HG02642 (cell line): ENCODE measurements around the gene EPS8.

ENCODE experiments used
- ATAC-seq: cut with Tn5 transposase; IDR thresholded peaks from one replicate; pipeline ENCODE4 v1.9.1; 2021; ENCODE audit warnings: mild to moderate bottlenecking; ENCODE audit not compliant: unreplicated experiment, poor library complexity

EPS8 gene

GRCh38 chr12:15801770-15802744 is 12.9 kb upstream of the EPS8 start:
- no peak for ATAC-seq

DNA sequence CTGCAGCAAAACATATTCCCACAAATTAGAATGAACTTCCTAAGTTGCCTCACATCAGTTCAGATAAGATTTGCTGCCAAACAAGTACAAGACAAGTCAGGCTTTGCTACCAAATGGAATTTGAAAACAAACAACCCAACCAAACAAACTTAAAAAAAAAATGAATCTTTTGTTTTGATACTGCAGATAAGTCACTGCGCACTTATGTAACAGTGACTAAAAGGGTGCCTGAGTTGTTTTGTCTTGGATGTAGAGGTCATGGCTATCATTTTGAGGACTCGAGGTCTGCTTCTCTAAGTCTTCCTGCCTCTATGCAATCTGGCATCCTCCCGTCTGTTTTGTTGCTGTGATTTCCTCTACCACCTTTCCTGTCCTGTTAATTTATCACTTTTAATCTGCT is 11.1 kb upstream of the EPS8 start:
- no peak for ATAC-seq

DNA sequence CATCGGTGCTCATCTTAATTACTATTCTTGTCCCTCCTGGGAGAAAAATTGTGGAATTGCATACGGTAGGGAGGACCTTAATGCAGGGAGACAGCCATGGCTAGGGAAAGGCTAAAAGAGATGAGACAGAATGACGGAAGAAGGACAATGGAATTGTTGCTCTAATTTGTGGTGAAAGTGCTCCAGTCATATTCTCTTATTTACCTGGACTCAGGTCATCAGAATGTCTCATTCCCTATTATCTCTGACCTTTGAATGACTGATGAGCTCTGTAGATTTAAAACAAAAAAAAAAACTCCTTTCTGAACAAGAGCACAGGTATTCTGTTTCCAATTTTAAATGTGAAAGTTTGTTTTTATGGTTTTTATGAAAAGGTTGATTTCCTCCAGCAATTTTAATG is 8.6 kb upstream of the EPS8 start:
- ATAC-seq = no peak

DNA sequence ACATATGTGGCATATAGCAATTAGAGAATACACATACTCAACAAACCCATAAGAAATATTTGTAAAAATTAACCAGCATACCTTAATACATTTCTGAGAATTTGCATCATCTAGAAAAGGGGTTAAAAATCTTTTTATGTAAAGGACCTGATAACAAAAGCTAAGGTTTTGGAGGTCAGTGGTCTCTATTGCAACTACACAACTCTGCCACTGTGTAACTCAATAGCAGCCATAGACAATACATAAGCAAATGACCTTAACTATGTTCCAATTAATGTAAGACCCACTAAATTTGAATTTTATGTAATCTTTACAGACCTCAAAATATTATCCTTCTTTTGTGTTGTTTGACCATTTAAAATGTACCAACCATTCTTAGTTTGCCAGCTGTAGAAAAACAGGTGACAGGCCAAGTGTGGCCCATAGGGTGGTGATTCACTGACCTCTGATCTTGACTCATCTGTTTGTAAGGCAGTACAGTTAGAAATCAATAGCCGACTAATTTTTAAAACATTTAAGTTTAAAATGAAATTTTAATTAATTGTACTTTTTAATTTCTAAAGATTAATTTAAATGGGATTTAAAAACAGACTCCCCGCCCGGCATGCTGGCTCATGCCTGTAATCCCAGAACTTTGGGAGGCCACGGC is 7.4 kb upstream of the EPS8 start:
- no peak for ATAC-seq

- no peak for ATAC-seq
These were observed 5.6 kb upstream of the EPS8 start for GRCh38 chr12:15794836-15795235.

- no peak for ATAC-seq
These were observed 5.0 kb upstream of the EPS8 start for GRCh38 chr12:15794196-15794595.

GRCh38 chr12:15788233-15789219 is 662 bp downstream of the EPS8 start:
- peak; percentile 43 for ATAC-seq

- no peak for ATAC-seq
These were observed 1.4 kb downstream of the EPS8 start for GRCh38 chr12:15787778-15788177.

GRCh38 chr12:15786772-15787171 is 2.4 kb downstream of the EPS8 start:
- ATAC-seq = no peak

- no peak for ATAC-seq
These were observed 5.9 kb downstream of the EPS8 start for GRCh38 chr12:15783288-15783687.

DNA sequence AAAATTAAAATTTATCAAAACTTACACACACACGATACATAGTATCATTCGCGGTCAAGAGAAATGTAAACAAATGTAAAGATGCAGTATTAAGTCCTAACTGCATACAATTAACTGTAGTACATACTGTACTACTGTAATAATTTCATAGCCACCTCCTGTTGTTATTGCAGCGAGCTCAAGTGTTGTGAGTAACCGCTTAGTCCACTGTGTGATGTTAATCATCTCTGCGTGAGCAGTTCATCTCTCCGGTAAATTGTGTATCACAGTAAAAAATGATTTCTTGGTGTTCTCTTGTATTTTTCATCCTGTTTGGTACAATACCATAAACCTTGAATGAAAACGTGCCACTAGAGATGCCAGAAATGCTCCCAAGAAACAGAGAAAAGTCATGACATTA is 6.5 kb downstream of the EPS8 start:
- ATAC-seq = no peak

DNA sequence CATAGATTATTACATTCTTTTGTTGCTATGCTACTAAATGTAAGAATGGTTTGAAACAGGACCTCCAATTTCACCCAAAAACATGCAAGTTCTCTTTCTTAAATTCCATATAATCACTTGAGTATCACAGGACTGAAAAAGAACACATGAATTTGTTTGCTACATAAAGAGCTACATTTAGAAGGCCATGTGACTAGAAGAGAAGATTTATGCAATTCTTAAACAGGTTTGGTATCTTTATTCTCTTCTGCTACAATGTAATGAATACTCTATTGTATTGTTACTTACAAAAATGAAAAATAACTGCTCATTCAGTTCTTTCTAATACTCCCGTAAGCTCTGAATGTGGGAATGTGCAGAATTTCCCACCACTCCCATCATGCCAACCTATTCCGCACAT is 9.3 kb downstream of the EPS8 start:
- ATAC-seq = no peak

- no peak for ATAC-seq
These were observed 11.1 kb downstream of the EPS8 start for GRCh38 chr12:15778126-15778525.

- no peak for ATAC-seq
These were observed 11.7 kb downstream of the EPS8 start for GRCh38 chr12:15777355-15778012.

DNA sequence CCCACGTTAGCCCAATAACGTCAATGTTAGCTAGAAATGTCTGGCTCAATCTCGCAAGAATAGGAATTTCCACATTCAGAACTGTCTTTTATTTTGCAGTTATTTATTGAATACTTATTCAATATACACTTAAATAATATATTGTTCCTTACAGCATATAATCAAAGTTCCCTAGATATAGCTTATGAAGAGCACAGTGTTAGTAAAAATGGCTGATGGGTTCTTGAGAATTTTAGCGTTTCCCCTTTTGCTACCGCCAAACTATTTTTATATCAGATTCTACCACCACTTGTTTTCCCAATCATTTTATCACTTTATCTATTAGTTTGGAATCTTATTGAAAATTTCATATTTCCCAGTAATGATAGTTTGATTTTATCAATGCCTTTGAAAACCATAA is 12.7 kb downstream of the EPS8 start:
- ATAC-seq = no peak

- ATAC-seq = no peak
These were observed 14.4 kb downstream of the EPS8 start for GRCh38 chr12:15774819-15775218.

- no peak for ATAC-seq
These were observed 16.7 kb downstream of the EPS8 start for GRCh38 chr12:15772405-15773018.

- ATAC-seq = no peak
These were observed 18.6 kb downstream of the EPS8 start for GRCh38 chr12:15770581-15770980.

GRCh38 chr12:15770021-15770420 is 19.2 kb downstream of the EPS8 start:
- no peak for ATAC-seq

DNA sequence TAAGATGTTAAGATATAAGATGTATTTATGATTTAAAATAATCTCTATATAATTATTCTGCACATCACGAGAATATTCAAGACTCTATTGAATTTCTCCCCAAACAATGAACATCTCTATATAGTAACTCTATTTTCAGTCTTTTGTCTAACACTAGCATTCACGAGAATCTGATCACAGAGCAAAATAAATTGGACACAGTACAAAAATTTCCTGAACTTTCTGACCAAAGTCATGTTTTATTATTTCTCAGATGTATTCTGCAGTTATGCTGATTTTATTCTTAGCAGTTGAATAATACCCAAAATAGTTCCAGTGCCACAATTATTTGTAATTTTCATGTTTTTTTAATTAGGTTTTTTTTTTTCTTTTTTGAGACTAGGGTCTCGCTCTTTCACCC is 19.6 kb downstream of the EPS8 start:
- no peak for ATAC-seq
